GM12875 (cell line): ENCODE results near the gene RBM42.

Experiments used
- H3K4me3 ChIP-seq: one replicate; pipeline ENCODE4 v1.5.1; 2011; ENCODE audit warnings: low read depth, low read length, control low read depth
- CTCF ChIP-seq: IDR thresholded peaks from 2 replicates; pipeline ENCODE4 v1.5.1; 2011; ENCODE audit warnings: low read depth, mild to moderate bottlenecking, control low read depth, inconsistent platforms, low read length, moderate library complexity, borderline replicate concordance; ENCODE audit not compliant: insufficient read depth

Gene RBM42

DNA sequence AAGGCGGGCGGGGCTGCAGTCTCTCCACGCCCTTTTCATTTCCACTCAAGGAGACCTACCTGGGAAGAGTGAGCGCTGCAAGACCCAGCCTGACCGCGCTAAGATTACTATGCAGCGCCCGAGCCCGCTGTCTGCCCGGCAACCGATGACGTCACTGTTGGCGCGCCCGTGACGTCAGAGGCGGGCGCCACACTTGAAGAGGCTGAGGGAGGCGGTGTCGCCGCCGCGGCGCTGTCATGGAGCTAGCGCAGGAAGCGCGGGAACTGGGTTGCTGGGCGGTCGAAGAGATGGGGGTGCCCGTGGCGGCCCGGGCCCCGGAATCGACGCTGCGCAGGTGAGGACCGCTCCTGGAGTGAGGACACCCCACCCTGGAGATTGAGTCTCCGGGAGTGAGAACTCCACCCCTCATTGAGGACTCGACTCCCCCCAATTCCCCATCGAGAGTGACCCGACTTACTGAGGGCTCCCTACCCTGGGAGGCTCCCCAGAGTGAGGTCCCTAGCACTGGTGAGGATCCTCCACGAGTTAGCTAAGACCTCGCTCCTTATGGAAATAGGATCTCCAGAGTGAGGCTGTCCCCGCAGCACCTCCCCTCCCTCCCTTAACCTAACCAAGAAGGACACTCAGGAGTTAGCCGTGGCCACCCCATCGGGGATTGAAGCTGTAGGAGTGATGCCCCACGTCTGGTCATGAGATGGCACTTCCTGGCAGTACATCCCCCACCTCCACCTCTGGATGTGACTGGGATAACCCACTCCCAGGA is 16.1 kb upstream of the RBM42 start, which contains the start of gene HAUS5:
TSS of gene HAUS5 (plus strand) at position 177 of the 763 bp plus-strand sequence. CDS start at position 237, 60 bp downstream.
- no peak for TF ChIP-seq CTCF
- H3K4me3 ChIP-seq, result peak within 1 kb of the TSS; percentile 71

DNA sequence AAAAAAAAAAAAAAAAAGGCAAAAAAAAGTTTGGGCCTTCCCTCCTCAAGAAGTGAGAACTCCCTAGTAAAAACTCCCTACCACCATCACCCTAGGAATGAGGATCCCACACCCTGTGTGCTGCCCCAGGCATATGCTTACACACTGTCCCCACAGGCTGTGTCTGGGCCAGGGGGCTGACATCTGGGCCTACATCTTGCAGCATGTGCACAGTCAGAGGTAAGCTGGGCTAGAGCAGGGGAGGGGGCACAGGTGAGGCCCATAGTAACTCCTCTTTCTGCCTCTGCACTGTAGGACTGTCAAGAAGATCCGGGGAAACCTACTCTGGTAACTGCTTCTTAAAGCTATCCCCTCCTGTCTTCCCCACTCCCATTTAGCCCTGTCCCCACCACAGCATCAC is 15.3 kb upstream of the RBM42 start:
- H3K4me3 ChIP-seq, result no peak overlapping the region
- TF ChIP-seq CTCF, result no peak

DNA sequence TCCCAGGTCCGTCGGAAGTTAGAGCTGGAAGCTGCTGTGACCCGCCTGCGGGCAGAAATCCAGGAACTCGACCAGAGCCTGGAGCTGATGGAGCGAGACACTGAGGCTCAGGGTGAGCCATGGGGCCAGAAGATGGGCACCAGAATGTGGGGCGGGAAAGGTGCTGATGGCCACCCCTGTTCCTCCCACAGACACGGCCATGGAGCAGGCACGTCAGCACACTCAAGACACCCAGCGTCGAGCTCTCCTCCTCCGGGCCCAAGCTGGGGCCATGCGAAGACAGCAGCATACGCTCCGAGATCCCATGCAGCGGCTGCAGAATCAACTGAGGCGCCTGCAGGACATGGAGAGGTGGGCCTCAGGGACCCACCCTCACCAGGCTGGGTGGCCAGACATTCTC is 13.8 kb upstream of the RBM42 start:
- no peak overlapping the region for H3K4me3 ChIP-seq
- TF ChIP-seq CTCF, result no peak

GRCh38 chr19:35618857-35619256 is 10.0 kb upstream of the RBM42 start:
- TF ChIP-seq CTCF, result no peak

DNA sequence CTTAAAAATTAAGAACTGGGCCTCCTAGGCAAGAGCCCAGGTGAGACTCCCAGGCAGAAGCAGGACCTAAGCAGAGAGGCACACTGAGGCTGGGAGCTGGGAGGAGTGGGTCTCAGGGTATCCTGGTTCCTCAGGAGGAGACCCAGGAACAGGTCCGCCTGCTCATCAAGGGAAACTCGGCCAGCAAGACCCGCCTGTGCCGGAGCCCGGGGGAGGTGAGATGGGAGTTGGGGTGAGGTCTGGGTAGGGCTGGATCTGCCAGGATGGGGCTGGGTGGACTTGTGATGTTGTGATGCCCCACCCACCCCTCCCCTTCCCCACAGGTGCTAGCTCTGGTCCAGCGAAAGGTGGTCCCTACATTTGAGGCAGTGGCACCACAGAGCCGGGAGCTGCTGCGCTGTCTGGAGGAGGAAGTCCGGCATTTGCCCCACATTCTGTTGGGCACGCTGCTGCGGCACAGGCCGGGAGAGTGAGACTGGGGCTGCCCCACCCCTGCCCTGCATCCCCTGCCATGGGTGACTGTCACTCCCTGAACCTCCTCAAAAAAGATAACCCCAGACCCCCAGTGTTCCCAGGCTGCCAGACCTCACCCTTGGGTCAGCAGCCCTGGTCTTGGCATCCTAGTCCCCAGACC is 9.4 kb upstream of the RBM42 start:
- no peak overlapping the region for H3K4me3 ChIP-seq
- TF ChIP-seq CTCF, result no peak

More at GRCh38 chr19:35618857-35619256, 10.0 kb upstream of the RBM42 start:
- no peak overlapping the region for H3K4me3 ChIP-seq

DNA sequence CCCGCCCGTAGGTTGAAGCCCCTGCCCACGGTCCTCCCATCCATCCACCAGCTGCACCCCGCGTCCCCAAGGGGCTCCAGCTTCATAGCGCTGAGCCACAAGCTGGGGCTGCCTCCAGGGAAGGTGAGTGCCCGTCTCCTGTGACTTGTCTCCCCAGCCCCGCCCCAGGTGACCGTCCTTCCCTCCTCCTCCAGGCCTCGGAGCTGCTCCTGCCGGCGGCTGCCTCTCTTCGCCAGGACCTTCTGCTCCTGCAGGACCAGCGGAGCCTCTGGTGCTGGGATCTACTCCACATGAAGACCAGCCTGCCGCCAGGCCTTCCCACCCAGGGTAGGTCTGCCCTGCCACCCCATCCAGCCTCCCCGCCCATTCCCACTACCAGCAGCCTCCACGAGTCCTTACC is 8.8 kb upstream of the RBM42 start:
- no peak overlapping the region for H3K4me3 ChIP-seq
- TF ChIP-seq CTCF, result no peak

DNA sequence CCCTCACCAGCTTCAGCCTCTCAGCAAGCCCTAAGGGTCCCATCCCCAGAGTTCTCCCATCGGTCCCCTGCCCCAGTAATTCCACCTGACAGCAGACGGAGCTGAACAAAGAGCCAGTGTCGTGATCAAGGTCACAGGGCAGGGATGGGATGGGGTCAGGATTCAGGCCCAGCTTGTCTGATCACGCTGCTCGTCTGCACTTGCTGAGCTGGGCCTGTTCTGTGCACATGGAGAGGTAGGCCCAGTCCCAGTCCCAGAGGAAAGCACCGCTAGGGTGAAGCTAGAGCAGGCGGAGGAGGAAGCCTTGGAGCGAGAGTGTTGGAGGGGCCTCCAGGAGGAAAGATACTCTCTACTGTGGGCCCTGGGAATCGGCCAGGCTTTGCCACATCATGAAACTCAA is 7.1 kb upstream of the RBM42 start:
- TF ChIP-seq CTCF, result no peak
- H3K4me3 ChIP-seq, result no peak overlapping the region
